ENCODE measurements around the gene SMO.

SMO gene

DNA sequence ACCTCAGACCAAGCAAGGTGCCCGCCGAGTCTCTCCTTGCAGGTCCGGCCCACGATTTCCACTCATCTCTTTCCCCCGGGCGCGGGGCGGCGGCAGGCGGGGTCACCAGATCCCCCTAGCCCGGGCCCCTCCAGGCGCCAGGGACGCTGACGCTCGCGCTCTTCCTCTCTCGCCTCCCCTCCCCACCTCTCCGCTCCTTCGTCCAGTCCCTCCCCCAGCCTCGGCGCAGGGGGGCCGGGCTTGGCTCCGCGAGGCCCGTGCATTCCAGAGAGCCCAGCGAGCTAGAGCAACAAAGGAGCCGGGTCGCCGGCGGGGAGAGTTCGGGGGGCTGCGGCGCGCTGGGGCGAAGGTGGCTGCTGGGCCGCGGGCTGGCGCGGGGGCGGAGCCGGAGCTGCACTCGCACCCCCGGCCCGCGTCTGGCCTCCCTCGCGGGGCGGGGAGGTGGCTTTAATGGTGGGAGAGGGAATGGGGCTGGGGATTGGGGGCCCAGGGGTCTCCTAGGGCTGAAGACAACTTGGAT is at the start of gene SMO:
TSS of gene SMO (plus strand) at position 262 of the 520 bp plus-strand sequence. CDS start 519 bp downstream, outside the sequence.
- no peak for DNase-seq (ENCODE audit: low read depth)

- no peak for DNase-seq (ENCODE audit: low read depth)
Measured at GRCh38 chr7:129143724-129144094, 44.7 kb upstream of the SMO start.

GRCh38 chr7:129144095-129144833 is 44.2 kb upstream of the SMO start, which contains the start of gene TSPAN33:
TSPAN33 (plus strand) TSS chr7:129144707; CDS start chr7:129144981, 274 bp downstream.
- DNase-seq (ENCODE audit: low read depth), result peak; percentile 39

GRCh38 chr7:129144834-129145668 is 43.4 kb upstream of the SMO start:
- no peak for DNase-seq (ENCODE audit: low read depth)

DNA sequence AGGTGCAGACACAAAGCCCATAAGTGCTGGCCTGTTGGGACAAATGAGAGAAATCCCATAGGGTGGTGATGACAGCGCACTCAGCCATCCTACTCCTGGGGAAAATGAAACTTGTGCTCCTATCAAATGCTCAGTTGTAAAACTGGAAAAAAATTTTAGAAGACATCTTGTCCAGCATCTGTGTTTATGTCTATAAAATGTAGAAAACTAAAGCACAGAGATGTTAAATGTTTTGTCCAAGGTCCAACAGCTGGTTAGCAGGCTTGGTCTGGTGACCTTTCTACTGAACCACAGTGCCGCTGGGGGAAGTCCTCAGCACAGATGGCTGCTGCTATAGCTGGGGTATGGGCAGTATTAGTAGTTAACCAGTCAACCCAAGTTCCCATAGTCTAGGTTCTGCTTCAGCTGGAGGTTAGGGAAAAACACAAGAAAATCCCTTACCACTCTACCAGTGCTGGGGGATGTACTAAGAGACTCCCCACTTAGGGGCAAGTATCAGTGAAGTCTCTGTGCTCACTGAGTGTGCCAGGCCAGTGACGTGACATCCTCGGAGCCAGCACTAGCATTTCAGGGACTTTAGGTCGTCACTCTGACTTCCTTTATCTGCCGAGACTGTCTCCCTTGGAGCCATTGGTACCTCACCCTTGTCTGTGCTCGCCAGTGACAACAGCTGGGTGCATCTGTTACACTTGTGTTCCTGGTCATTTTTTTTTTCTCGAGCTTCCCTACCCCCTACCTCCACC is 42.0 kb upstream of the SMO start:
- no peak for DNase-seq (ENCODE audit: low read depth)

GRCh38 chr7:129147731-129148130 is 40.7 kb upstream of the SMO start:
- no peak for DNase-seq (ENCODE audit: low read depth)

- DNase-seq (ENCODE audit: low read depth), result no peak
Measured at GRCh38 chr7:129149511-129149910, 38.9 kb upstream of the SMO start.

- no peak for DNase-seq (ENCODE audit: low read depth)
Measured at GRCh38 chr7:129150199-129150996, 38.0 kb upstream of the SMO start.

DNA sequence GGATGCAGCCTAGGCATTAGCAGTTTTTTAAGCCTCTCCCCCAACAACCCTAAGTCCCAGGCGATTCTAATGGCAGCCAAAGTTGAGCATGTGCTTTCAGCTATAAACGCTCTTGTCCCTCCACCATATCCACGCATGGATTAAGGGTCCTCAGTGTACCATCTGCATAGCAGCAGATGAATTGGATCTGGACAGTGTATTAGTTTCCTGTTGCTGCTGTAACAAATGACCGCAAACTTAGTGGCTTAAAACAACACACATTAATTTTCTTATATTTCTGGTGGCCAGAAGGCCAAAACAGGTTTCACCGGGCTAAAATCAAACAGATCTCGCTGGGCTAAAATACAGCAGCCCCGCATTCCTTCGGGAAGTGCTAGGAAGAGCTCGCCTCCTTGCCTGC is 30.8 kb upstream of the SMO start:
- DNase-seq (ENCODE audit: low read depth), result no peak

DNA sequence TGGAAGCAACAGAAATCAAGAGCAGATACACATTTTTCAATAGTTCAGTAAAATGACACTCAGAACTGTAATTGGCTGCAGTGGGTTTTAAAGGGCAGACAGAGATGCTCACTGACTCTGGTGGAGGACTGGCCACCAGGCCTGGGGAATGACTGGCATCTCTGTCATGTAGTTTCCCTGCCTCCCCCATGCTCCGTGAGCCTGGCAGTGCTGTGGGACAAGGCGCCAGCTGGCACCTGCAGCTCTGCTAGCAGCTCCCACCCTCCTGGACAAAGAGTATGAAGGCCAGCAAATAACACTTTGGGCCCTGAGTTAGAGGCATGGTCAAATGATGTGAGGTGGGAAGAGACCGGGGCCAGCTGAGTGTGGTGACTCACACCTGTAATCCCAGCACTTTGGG is 28.9 kb upstream of the SMO start:
- no peak for DNase-seq (ENCODE audit: low read depth)

DNA sequence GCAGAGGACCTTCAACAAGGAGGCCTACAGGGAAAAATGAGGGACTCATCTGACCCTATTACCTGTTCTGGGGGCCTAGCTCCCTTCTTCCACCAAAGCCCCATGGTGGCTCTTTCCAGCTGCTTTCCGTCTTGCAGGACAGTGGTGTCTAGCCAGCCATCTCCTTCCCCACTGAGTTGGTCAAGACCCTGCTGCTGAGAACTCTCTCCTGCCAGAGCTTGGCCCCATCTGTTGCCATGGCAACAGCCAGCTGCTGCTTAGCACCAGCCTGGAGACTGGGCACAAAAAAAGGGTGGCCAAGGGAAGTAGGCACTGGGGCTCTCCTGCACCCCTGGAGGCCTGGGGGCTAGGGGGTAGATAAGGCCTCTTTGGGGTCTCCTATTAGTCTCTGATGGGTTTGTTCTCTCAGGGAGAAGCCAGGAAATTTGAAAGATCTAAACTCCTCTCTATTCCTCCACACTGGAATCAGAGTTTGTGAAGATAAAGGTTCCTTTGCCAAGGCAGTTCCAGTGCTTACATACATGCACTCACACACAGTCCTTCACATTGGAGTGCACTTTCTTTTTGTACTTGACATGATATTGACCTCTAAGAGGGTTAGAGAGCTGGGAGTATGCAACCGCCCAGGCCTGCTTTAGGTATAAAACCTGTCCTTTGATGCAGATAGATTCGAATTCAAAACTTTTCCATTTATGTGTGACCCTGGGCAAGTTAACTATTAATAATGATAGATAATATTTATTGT is 28.1 kb upstream of the SMO start:
- no peak for DNase-seq (ENCODE audit: low read depth)

- DNase-seq (ENCODE audit: low read depth), result no peak
Measured at GRCh38 chr7:129161524-129162225, 26.8 kb upstream of the SMO start.

- DNase-seq (ENCODE audit: low read depth), result no peak
Measured at GRCh38 chr7:129162732-129163131, 25.7 kb upstream of the SMO start.

- no peak for DNase-seq (ENCODE audit: low read depth)
Measured at GRCh38 chr7:129163875-129164544, 24.4 kb upstream of the SMO start.

DNA sequence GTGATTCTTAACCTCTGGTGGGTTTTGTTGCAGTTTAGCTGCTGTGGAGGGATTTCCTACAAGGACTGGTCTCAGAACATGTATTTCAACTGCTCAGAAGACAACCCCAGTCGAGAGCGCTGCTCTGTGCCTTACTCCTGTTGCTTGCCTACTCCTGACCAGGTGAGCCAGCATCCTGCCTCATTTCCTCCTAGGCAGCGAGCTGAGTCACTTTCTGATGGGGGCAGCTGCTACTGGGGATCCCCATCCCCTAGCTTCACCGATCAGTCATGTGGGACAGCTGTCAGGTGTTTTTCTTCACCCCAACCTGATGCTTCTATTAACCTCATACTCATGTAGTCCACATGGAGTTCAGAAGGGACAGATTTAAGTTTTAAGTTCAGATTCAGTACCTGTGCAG is 21.7 kb upstream of the SMO start:
- DNase-seq (ENCODE audit: low read depth), result no peak

GRCh38 chr7:129167817-129168216 is 20.6 kb upstream of the SMO start:
- DNase-seq (ENCODE audit: low read depth), result no peak

- no peak for DNase-seq (ENCODE audit: low read depth)
Measured at GRCh38 chr7:129168231-129169021, 20.0 kb upstream of the SMO start.

GRCh38 chr7:129169171-129169671 is 19.2 kb upstream of the SMO start:
- peak; percentile 22 for DNase-seq (ENCODE audit: low read depth)
